GM18870 (cell line): ENCODE data around the gene CRYBB1.

ENCODE experiments used
- ATAC-seq: cut with Tn5 transposase; IDR thresholded peaks from one replicate; pipeline ENCODE4 v1.9.1; 2021; ENCODE audit warnings: moderate library complexity; ENCODE audit not compliant: unreplicated experiment

Gene CRYBB1

DNA sequence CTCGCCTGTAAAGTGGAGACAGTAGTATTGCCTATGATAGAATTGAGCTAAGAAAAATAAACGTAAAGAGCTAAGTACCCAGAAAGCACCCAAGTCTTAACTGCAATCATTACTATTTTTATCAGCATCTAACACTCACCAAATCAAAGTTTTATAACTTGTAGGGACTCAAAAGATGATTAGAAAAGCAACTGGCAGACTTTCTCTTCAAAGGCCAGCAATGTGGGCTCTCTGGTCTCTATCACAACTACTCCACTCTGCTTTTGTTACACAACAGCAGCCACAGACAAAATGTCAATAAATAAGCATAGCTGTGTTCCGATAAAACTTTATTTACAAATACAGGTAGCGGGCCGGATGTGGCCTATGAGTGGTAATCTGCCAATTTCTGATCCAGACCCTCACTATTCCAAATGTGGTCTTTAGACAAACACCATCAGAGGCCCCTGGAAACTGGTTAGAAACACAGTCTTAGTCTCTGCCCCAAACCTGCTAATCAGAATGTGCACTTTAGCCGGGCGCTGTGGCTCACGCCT is 36.1 kb downstream of the CRYBB1 start:
- no peak for ATAC-seq

DNA sequence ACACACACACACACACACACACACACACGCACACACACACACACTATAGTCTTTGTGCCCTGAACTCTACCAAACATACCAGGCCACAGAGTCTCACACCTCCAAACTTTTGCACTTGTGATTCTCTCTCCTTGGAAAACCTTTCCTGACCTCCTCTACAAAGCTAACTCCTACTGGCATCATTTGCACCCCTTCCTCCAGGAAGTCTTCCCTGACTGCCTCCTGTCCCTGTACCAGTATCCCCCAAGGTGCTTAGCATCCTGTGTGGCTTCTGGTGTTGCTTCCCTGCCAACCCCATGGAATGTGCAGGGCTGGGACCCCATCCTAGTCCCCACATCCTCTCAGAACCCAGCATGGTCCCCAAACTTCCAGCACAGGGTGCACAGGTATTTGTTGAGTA is 36.8 kb downstream of the CRYBB1 start:
- no peak for ATAC-seq

DNA sequence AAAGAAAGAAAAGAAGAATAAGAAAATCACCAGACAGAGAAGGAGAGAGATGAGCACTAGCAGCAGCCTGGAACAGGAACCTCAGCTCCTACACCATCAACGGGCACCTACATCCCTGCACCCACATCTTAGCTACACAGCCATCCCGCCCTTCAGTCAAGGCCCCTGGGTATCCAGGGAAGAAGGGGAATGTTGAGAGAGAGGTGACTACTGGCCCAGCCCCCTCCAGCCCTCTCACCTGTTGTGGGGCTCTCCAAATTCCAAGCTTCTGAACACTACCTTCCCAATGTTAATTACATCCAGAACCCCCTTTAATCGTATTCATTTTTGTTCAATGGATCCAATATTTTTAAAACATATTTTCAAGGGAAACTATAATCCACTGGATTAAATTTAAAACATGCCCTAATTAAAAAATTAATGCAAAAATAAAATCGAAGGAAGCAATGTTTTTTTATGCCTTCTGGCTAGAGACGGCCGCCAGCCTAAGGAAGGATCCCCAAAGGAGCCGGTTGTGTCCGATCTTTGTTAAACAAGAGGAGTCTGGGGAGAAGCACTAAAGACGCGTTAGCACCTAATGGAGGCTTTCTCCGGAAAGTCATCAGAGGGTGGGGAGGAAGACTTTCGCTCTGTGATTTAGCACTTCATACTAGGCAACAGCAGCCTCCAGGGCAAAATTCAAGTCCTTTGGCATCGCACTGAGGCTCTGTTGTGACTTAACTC is 37.4 kb downstream of the CRYBB1 start:
- ATAC-seq, result no peak

DNA sequence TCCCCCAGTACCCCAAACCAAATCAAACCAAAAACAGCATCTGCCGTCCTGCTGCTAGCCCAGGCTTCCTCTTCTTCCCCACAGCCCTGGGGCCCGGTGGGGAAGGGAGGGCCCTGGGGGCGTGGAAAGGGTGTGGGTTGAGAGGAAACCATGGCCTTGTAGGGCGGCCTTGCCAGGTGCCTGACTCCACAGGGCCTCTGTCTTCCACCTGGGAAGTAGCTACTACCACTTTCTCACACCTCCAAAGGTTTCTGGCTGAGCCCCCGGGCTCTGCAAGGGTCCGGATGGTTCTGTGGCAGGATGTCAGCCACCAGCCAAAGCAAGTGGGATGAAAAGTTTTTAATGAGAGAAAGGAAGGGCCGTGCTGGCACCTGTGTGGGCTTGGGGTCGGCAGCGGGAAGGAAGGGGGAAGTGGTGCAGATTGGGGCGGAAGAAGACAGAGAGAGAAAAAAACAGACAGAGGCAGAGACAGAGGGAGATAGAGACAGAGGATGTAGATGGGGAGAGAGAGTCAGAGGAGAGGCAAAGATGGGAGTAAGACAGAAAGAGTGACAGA is 38.4 kb downstream of the CRYBB1 start:
- ATAC-seq, result no peak

DNA sequence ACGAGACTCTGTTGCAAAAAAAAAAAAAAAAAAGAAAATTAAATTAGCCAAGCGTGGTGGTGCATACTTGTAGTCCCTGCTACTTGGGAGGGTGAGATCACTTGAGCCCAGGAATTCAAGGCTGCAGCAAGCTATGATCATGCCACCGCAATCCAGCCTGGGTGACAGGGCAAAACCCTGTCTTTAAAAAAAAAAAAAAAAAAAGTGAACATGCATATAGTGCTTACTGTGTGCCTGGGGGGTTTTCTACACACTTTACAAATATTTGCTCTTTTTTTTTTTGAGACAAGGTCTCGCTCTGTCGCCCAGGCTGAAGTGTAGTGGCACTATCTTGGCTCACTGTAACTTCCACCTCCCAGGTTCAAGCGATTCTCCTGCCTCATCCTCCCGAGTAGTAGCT is 40.7 kb downstream of the CRYBB1 start:
- ATAC-seq, result no peak

DNA sequence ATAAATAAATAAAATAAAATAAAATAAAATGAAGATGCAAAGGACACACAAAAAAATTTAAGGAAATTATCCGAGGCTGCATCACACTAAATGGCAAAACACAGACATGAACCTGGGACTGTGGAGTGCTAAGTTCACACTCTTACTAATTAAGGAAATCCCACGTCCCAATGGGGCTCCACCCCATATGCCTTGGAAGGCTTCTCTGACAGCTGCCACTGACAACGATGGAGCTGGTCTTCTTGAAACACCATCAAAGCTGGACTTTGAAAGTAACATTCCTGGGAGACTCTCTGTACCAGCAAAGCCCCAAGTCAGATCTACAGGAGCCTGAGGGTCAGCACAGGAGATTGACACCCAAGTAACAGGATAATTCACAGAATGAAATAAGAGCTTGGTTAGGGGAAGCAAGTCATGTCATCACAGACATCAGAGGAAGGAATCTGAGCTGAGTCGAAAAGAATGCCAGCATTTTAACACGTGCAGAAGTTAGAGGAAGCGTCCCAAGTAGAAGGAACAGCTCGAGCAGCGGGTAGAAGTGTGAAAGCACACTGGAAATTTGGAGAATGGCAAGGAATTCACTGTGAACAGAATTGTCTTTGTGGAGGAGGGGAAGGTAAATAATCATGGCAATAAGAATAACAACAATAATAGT is 41.7 kb downstream of the CRYBB1 start:
- no peak for ATAC-seq

DNA sequence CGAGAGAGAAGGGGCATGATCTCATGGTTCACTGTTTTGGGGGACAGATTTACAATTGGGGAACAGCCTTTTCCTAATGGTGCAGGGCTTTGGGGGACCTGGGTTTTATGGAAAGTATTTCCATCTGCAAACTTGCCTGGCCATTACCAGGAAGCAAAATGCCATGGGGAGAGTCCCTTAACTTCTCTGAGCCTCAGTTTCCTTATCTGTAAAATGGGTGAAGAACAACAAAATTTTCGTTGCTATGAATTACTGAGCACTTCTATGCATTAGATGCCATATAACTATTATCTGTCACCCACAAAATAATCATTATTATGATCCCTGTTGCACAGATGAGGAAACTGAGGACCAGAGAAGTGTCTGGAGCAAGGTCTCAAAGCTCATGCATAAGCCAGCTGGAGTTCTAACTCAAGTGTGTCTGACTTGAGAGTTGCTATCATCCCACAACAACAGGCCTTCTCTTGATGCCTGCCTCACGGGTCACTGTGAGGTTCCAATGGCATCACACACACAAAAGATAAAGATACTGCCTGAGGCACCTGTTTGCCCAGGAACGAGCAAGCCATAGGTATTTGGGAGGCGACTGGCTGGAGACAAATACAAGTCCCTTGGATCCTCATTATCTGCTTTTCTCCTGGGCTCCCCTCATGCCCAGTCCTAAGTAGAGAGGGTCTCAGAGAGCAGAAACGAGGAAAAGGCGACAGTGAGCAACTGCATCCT is 43.7 kb downstream of the CRYBB1 start:
- no peak for ATAC-seq

DNA sequence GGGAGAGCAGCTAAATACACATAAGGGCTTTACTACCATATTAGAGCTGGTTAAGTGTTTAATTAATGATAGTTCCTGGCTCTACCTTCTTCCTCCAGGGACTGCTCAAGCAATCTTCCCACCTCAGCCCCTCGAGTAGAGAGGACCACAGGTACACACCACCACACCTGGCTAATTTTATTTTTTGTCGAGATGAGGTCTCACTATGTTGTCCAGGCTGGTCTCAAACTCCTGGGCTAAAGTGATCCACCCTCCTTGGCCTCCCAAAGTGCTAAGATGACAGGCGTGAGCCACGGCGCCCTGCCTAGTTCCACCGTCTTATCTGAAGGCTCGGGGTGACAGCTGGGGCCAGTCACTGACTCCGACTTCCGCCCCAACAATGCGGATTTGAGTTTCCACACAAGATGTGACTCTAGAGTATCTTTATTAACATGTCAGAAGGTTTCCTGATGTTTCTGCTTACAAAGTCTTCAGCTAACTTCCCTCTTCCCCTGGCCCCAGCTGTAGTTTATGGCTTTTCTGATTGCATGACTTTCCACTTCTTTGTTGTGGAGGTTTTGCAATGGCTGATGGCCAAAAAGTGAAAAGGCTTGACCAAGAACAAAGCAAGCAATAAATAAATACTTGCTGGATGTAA is 44.7 kb downstream of the CRYBB1 start:
- no peak for ATAC-seq

DNA sequence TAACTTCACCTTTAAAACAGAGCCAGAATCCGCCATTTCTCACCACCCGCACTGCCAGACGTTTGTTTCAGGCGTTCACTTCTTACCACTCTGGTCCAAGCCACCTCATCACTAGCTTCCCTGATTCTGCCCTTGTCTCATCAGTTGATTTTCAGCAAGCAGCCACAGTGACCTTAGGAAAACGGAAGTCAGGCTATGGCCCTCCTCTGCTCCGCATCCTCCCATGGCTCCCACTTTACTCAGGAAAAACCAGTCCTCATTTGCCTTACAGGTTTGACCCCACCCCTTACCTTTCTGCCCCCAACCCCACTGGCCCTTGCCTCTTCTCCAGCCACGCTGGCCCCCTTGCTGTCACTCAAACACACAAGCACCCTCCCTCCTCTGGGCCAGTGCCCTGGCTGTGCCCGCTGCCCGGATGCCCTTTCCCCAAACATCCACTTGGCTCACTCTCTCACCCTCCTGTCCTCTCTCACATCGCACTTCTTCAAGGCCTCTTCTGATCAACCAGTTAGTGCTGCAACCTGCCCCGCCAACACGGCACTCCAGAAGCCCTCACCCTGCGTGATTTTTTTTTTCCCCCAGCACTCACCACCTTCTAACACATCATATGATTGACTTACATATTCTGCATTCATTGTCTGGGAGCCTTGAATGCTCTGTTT is 46.8 kb downstream of the CRYBB1 start:
- no peak for ATAC-seq

DNA sequence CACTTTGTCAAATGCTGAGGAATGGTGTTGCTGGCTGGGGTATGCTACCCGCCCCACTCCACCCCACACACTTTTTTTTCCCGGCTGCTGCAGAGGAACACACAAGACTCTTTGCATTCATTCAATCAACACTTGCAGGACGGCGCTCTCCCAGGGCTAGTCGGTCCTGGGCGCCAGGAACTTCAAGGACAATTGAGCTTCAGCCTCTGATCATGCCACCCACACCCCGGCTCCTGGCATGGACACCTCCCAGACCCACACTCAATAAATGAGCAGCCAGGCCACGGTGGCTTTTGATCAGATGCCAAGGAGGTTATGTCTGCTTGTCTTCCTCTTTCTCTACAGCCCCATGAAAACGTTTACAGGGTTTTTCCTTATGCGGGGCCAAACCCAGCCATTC is 47.7 kb downstream of the CRYBB1 start:
- ATAC-seq, result no peak

DNA sequence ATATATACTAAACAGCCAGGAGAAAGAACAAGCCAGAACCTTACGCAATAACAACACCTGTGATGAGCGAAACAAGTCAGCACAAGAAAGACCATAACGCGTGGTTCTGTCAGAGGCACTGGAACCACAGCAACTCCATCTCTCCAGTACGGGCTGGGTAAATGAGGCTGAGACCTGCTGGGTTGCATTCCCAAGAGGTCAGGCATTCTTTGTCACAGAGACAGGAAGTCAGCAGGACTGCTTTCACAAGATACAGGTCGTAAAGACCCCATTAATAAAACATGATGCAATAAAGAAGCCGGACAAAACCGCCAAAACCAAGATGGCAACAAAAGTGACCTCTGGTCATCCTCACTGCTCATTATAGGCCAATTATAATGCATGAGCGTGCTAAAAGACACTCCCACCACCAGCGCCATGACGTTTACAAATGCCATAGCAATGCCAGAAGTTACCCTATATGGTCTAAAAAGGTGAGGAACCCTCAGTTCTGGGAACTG is 49.6 kb downstream of the CRYBB1 start:
- ATAC-seq, result no peak

DNA sequence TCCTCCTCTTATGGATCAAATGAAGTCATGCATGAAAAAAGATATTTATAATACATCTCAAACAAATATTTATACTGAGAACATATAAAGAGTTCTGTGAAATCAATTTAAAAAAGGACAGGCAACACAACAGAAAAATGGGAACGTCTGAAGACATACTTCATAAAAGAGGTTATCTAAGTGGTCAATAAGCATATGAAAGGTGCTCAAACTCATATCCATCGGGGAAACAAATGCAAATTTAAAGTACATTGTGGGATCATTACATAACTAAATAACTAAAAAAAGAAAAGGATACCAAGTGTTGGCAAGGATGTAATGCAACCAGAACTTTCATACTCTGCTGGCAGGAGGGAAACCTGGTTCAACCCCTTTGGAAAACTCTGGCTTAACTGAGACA is 50.2 kb downstream of the CRYBB1 start:
- no peak for ATAC-seq

DNA sequence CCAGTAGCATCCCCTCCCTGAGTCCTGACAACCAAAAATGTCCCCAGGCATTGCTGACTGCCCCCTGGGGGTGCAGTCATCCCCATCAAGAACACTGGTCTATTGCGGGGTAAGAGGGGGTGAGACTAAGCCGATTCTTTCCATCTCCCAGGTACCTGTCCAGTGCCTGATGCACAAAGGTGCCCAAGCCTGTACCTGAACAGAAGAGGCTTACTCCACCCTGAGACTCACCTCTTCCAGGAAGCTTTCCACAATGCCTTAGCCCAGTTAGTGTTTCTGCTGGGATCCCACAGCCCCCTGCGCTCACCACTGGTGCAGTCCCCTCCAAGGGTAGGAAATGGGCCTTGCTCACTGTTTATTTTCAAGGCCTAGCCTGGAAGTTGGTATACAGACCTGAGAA is 50.8 kb downstream of the CRYBB1 start:
- ATAC-seq, result no peak

DNA sequence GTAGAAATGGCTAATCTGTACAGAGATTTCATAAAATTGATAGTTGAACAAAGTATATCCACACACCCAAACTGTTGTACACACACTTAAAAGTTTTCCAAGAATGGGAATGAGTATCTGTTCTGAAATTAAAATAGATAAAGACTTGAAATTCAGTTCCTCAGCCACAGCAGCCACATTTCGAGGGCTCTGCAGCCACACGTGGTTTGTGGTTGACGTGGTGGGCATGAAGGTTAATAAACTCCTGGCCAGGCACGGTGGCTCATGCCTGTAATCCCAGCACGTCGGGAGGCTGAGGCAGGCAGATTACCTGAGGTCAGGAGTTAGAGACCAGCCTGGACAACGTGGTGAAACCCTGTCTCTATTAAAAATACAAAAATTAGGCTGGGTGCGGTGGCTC is 51.9 kb downstream of the CRYBB1 start:
- ATAC-seq, result no peak

DNA sequence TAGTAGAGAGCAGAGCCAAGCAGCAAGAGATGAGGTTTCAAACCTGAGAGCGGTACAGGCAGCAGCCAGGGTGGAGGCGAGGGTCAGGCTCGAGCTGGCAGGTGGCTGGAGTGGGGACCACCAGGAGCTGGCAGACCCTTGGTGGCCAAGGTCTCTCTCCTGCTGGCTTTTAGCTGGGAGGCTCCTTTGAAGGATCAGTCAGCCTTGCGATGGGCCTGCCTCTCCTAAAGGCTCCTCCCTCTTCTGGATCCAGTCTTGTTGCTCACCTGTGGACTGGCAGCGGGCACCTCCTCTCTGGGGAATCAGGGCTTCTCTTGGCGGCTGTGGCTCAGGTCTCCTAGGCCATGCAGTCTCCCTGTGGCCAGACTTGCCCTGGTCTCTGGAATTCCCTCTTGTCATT is 52.6 kb downstream of the CRYBB1 start:
- no peak for ATAC-seq

DNA sequence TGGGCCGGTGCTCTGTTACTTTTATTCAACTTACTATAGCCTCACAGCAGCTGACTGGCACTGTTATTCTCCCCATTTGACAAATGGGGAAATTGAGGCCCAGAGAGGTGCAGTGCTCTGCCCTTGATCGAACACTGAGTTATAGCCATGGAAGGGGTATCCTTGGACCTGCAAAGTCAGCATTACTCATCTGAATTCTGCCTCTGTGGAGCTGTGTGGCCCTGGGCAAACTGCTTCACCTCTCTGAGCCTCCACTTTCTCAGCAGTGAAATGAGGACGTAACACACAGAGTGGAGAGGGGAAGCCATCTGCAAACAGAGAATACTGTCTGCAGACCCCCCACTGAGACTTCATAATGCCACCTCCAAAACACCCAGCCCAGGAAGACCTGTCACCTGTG is 53.2 kb downstream of the CRYBB1 start:
- ATAC-seq, result no peak

DNA sequence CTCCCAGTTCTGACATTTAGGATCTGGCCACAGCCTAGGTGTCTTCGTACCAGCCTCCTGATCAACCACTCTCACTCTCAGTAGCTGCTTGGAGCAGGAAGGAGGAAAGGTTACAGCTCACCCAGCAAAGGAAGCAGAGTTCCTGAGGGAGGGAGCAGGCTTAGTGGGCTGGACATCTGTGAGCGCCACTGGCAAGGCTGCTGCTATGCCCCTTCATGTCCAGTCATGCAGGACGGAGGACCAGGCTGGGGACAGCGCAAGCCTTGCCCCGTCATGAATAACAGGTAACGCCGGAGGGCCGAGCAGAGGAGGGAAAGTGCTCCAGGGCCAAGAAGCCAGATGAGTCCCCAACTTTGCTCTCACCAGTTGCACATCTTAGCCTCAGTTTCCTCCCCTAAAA is 53.6 kb downstream of the CRYBB1 start:
- no peak for ATAC-seq

DNA sequence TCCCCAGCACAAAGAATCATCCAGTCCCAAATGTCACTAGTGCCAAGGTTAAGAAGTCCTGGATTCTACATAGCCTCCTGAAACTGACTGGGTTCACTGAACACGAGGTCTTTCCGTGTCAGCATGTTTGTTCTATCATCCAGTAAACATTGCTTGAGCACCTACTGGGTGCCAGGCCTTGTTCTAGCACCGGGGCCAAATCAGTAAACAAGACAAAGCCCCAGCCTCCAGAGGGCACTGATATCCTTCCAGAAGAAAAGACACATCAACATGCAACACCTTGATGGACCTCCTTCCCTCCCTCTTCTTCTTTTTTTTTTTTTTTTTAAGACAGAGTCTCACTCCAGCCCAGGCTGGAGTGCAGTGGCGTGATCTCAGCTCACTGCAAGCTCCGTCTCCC is 54.8 kb downstream of the CRYBB1 start:
- no peak for ATAC-seq

DNA sequence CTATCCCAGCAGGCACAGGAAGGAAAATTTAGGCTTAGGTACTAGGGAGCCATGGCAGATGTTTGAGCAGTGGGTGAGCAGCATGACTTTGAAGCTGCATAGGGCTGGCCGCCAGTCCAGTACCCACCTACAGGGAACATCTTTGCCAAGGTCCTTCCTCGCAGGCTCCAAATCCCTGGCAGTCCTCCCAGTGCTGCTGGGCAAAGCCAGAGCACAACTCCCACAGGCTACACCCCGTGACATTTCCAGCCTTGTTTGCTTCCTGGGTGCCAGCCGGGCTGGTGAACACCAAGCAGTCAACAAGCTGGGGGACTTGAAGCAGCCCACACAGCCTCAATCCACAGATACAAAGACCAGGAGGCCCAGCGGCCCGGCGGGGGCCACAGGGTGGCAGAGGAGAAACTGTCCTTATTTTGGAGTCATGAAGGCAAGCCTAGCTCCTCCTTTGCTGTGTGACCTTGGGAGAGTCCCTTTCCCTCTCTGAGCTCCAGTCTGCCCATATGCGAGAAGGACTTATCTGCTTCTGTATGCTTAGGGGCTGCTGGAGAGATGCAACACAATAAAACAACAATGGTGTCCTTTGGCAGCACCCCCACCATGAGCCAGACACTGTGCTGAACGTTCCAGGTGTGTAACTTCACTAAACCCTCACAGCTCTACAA is 55.9 kb downstream of the CRYBB1 start:
- no peak for ATAC-seq
